H1 (cell line): ENCODE measurements around the gene C1S. TPM values are rescaled to one million over a fixed set of nuclear protein-coding genes. Genes with fewer than 3 reads are reported as not detected.

ENCODE experiments used
- BACH1 ChIP-seq: IDR thresholded peaks from 2 replicates; pipeline ENCODE4 v1.6.1; 2012; ENCODE audit warnings: low read length, improper control_type of control experiment
- BRCA1 ChIP-seq: IDR thresholded peaks from 2 replicates; pipeline ENCODE4 v1.6.1; 2012; ENCODE audit warnings: low read depth, low read length, improper control_type of control experiment
- CHD1 ChIP-seq: IDR thresholded peaks from 2 replicates; pipeline ENCODE4 v1.6.1; 2012; ENCODE audit warnings: low read depth, low read length, improper control_type of control experiment
- CHD7 ChIP-seq: fragments of 300-600 bp; sonication (generic); IDR thresholded peaks from 2 replicates; pipeline ENCODE4 v1.7.1; 2012; ENCODE audit warnings: low read length, moderate library complexity, mild to moderate bottlenecking, inconsistent platforms; ENCODE audit not compliant: insufficient replicate concordance
- EZH2 ChIP-seq: fragments of 200-600 bp; sonication (generic); IDR thresholded peaks from 2 replicates; pipeline ENCODE4 v1.7.1; 2012; ENCODE audit warnings: low read depth, mild to moderate bottlenecking, moderate library complexity, low read length, inconsistent platforms; ENCODE audit not compliant: severe bottlenecking
- HDAC6 ChIP-seq: IDR thresholded peaks from one replicate; pipeline ENCODE4 v1.7.1; 2012; ENCODE audit warnings: low read depth, mild to moderate bottlenecking, inconsistent platforms, low read length, moderate library complexity
- NRF1 ChIP-seq: IDR thresholded peaks from 2 replicates; pipeline ENCODE4 v1.6.1; 2011; ENCODE audit warnings: mild to moderate bottlenecking, low read depth, low read length, improper control_type of control experiment
- POLR2AphosphoS5 ChIP-seq: IDR thresholded peaks from 2 replicates; pipeline ENCODE4 v1.6.1; 2011; ENCODE audit warnings: low read depth, low read length
- SIX5 ChIP-seq: IDR thresholded peaks from 2 replicates; pipeline ENCODE4 v1.6.1; 2011; ENCODE audit warnings: mild to moderate bottlenecking, low read depth, low read length
- TEAD4 ChIP-seq: IDR thresholded peaks from 2 replicates; pipeline ENCODE4 v1.6.1; 2012; ENCODE audit warnings: low read depth, low read length, inconsistent platforms, mixed read lengths
- USF2 ChIP-seq: IDR thresholded peaks from 2 replicates; pipeline ENCODE4 v1.6.1; 2011; ENCODE audit warnings: low read length, improper control_type of control experiment
- polyA plus RNA-seq, 7 experiments: library from polyadenylated mRNA; depleted of rRNA in 3 of 7; stranded (reverse) in 5 of 7; unstranded in 2 of 7; fragments of >200 nt in 5 of 7; fragments of 200-250 nt in 2 of 7; gene quantifications; 1 replicate in 5 of 7; 2 replicates in 1 of 7; 4 replicates in 1 of 7; pipeline versions ENCODE4 v1.2.1 to v1.2.3, GENCODE V29; 2011 to 2013; ENCODE audit warnings: missing spikeins in 2 of 7, mixed read lengths in 2 of 7
- total RNA-seq: library from RNA; stranded (reverse); fragmentation: NEBNext Ultra II Directional; extraction: Animal tissue kit (Norgen Biotek cat#: 25700); gene quantifications from 2 replicates; pipeline ENCODE4 v1.2.1, GENCODE V29; 2021

Gene C1S
- total and polyA plus RNA-seq, 2 of the 8 experiments (the other 6 are each of a cell fraction or from before 2014, with no cell fraction given) = 4.4 to 7.3 TPM

GRCh38 chr12:7058850-7059395, 1.6 kb upstream of the C1S start (continued):
- TF ChIP-seq CHD7 (no peak), NRF1 (no peak), BACH1 (no peak), SIX5 (no peak), BRCA1 (no peak), HDAC6 (no peak), POLR2AphosphoS5 (no peak), TEAD4 (no peak), CHD1 (no peak), USF2 (no peak), EZH2 (no peak)
